Fibroblast of skin of scalp (primary cell): Measurements from ENCODE around the gene CDHR1.
"Not testable (repeated sequence)": the region's sequence is repeated elsewhere in the genome, so short reads cannot be mapped to it uniquely, and the experiment has no call there.

Experiments used
- DNase-seq: peaks from one replicate; pipeline ENCODE4 v3.0.0-alpha.2; 2013

Gene CDHR1

DNA sequence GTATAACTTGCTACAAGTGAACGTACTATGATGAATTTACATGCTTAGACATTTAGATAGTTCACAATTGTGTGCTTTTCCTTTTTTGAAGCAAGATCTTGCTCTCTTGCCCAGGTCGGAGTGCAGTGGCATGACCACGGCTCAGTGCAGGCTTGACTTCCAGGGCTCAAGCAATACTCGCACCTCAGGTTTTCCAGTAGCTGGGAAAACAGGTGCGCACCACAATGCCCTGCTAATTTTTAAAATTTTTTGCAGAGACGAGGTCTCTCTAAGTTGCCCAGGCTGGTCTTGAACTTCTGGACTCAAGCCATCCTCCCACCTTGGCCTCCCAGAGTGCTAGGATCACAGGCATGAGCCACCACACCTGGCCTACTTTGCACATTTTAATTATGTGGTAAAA, 18.9 kb upstream of the CDHR1 start:
- no peak for DNase-seq

DNA sequence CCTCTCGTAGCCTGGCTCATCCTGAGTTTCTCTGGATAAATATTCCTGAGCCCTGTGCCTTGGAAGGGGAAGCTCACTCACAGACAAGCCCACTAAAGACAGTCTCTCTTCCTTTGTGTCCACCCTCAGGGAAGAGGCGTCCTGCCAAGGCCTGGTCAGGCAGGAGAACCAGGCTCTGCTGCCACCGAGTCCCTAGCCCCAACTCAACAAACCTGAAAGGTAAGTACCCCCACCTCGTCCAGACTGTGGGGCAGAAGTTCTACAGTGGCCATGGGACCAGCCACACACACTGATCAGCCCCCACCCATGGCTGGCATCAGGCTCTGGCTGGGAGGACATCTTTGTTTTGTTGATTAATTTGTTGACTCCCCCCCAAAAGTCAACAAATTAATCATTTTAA, 18.0 kb upstream of the CDHR1 start:
- DNase-seq: no peak

DNA sequence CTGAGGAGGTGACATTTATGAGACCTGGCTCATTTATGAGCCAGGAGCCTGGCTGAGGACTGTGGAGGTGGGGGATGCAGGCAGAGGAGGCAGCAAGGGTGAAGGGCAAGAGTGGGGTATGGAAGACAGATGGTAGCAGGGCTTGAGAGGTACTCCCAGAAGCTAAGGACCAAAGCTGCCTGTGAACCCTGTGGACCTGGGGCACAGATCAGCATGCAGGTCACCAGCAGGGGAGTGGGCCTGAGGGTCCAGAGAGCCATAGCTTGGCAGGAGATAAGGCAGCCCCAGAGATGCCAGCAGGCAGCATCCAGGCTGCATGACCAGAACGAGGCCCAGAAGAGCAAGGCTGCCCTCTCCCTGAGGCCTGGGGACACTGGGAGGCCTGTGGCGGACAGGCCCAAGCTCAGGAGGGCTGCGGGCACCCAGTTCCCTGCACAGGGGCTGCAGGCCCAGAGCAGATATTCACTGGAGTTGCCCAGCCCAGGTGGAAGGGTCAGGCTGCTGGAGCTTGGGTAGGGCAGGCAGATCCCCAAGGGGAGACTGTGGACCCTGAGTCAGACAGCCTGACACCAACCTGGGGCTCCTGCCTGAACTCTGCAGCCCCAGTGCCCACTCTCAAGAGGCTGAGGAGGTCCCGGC, 17.4 kb upstream of the CDHR1 start:
- DNase-seq: no peak

DNA sequence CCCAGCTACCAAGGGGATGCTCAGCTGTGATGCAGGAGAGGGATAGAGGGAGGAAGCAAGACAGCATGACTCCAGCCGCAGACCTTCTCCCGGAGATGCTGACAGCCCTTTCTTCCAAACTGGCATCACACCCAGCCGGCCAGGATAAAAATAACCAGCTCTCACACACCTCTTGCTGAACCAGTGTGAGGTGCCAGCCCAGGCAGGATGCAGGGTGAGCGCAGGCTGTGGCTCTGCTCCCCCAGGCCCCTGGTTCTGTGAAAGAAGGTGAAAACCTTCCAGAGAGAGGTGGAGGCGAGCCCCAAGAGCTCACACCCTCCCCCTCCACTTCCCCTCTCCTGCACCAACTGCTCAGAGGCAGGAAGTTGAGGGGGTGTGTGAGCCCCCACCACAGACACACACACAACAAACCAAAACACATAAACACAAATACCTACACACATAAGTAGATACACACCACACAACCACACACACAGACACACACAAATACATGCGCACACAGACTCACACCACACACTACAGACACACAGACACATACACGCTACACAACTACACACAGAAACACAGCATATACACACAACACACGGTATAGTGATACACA, 16.7 kb upstream of the CDHR1 start:
- DNase-seq: no peak

DNA sequence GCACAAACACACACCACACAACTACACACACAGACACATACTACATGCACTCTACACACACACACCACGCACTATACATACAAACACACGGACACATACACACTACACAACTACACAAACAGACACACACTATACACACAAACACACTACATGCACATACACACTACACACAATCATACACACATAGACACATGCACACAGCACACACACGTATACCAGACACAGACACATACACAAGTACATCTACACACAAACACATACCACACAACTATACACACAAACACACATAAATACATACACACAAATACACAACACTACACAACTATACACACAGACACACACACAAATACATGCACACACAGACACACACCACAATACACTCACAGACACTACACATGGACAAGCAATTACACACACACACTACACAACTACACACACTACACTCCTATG, 16.2 kb upstream of the CDHR1 start:
- DNase-seq: no peak

DNA sequence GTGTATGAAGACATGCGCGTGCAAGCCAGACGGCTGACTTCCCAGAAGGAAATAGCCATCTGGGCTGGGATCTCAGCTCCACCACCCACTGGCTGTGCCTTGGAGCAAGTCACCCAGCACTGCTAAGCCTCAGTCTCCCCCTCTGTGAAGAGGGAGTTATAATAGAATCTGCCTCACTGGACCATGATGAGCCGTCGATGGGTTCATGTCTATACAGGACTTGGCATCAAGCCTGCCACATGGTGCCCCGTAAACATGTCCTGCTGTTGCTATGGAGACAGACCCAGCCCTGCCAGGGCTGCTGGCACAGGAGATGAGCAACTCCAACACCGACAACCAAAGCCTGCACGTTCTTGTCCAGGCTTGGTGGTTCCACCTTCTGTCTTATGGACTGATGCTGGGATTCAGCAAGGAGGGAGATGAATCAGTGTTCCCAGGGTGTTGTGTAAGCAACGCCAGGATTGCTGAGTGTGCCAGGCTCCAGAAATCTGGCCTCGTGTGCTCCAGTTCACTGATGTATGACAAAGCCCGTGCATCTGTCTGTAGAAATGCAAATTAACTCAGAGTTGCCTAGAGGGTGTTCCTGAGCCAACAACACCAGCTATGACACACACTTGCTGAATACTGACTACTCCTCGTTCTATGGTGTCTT, 15.2 kb upstream of the CDHR1 start:
- no peak for DNase-seq

DNA sequence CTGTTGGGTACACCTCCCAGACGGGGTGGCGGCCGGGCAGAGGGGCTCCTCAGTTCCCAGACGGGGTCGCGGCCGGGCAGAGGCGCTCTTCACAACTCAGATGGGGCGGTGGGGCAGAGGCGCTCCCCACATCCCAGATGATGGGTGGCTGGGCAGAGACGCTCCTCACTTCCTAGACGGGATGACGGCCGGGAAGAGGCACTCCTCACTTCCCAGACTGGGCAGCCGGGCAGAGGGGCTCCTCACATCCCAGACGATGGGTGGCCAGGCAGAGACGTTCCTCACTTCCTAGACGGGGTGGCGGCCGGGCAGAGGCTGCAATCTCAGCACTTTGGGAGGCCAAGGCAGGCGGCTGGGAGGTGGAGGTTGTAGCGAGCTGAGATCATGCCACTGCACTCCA, 14.0 kb upstream of the CDHR1 start:
- not testable (repeated sequence) for DNase-seq

DNA sequence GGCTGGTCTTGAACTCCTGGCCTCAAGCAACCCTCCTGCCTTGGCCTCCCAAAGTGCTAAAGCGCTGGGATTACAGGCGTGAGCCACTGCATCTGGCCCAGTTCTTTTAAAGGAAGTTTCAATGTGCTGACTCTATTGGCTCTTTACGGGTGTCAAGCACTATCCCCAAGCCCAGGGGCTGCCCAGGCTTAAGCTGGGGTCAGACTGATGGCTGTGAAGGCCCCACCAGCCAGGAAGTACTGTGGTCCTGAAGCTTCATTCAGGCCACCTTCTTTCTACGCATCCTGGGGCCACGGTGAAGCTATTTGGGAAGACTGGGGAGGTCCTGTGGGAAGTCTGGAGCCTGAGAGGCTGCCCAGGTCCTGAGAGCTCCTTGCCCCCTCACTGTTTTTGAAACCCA, 12.7 kb upstream of the CDHR1 start:
- no peak for DNase-seq

DNA sequence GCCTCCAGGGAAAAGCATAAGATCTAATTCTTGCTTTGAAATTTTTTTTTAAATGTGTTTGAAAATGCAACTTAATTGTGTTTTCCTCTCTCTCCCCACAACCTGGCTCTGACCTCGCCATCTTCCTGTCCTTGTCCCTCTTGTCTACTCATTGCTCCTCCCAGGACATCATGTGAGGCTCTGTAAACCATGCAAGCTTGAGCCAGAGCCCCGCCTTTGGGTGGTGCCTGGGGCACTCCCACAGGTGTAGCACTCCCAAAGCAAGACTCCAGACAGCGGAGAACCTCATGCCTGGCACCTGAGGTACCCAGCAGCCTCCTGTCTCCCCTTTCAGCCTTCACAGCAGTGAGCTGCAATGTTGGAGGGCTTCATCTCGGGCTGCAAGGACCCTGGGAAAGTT, 9.8 kb upstream of the CDHR1 start:
- DNase-seq: no peak

DNA sequence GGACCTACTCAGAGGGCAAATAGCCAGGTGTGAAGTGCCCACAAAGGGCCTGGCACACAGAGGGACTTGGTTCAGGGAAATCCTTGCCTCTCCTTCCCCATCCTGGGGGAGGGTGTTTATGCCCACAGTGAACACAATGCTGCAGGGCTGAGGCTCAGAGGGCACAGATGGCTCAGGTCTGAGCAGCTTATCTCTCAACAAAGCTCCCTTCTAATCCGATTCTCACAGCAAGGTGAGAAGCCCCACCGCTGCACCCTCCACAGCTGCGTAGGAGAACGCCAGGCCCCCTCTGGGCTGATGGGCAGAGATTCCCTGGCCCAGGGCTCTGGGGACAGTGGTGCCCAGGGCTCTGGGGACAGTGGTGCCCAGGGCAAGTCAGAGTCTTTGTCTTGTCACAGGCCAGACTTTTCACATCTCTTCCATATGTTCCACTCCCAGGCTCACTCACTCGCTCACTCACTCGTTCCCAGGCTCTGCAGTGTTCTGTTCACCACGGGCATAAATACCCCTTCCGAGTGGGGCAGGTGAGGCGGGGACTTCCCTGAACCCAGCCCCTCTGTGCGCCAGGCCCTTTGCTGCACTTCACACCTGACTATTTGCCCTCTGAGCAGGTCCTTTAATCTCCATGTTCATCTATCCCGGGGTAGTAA, 8.7 kb upstream of the CDHR1 start:
- no peak for DNase-seq

DNA sequence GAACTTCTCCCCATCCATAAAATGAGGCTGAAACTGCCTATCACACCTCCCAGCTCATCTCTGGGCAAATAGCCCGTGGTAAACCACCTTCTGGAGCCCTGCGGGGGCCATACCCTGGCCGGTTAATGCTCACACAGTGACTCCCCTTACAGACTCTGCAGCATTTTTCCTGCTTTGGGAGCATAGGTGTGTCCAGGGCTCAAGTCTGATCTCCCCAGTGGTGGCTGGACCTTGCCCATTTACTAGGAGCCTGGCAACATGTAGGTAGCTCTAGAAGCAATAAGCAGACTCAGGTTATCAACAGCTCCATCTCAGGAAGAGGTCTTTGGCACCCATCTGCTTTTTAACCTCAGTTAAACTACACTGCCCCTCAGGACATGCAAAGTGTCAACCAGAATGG, 5.5 kb upstream of the CDHR1 start:
- no peak for DNase-seq

DNA sequence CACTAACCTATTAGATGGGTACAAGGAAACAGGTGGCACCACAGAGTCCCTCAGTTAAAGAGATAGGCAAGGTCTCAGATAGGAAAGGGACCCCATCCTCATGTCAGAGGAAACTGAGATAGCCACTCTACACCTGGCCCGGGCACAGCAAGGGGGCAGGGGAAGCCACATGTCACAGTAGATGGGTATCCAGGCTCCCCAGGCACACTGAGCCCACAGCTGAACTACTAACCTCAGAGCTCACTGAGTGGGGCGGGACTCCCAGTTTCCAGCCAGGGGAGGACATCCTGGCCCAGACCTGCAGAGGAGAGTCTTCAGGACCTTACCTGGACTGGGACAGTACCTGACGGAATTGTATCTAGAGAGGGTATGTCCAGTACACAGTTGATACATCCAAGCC, 3.7 kb upstream of the CDHR1 start:
- no peak for DNase-seq

DNA sequence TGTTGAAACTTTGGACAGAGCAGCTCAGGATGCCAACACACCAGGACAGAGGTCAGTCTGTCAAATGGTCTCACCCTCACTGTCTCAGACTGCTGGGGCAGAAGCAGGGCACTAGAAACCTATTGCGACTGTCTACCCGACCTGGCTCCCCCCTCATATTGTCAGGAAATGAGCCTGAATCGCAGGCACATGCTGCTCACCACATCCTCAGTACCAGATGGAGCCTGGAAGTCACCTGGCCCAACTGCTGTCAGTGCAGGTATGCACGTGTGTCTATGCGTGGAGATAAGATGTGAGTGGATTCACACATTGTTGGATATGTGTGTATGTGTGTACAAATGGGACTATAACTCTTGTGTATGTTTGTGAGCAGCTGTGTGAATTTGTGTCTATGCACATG, 3.2 kb upstream of the CDHR1 start:
- no peak for DNase-seq

DNA sequence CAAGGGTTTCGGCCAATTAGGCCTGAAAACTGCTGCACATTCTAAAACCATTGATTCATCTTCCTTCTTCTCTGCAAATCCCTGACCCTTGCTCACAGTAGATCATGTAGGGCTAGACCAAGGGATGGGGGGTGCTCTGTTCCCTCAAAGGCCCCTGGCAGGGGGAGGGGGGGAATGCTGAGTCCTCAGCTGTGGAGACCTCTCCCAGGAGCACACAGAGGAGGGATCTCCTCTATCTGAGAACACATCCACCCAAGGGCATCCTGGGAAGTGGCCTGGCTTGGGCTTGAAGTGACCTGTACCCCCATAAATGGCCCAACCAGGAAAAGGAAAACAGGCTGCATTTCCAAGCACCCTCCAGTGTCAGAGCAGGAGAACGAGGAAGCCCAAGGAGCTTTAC, 1.0 kb upstream of the CDHR1 start:
- no peak for DNase-seq

DNA sequence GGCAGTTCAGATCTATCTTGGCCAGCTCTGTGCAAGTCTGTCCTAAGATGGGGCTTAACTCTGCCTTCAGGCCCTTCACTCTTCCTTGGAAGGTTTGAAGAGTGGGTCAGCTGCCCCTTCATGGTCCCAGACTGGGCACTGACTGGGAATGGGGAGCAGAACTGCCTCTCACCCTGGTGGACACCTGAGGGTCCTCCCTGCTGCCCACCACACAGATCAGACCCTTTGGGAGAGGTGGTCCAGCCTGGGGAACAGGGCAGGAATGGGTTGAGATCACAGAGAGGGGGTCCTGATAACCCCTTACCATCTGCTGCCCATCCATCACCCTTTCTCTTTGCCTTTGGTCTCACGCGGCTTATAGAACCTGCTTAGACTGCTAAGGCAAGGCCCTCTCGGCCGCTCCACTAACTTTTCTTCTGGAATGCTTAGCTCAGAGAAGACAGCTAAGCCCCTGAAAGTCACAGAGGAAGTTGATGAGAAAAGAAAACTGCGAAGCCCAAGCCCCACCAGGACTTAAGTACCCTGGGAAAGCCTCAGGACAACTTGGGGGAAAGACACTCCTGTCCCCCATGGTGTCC, 402 bp upstream of the CDHR1 start:
- DNase-seq: no peak

DNA sequence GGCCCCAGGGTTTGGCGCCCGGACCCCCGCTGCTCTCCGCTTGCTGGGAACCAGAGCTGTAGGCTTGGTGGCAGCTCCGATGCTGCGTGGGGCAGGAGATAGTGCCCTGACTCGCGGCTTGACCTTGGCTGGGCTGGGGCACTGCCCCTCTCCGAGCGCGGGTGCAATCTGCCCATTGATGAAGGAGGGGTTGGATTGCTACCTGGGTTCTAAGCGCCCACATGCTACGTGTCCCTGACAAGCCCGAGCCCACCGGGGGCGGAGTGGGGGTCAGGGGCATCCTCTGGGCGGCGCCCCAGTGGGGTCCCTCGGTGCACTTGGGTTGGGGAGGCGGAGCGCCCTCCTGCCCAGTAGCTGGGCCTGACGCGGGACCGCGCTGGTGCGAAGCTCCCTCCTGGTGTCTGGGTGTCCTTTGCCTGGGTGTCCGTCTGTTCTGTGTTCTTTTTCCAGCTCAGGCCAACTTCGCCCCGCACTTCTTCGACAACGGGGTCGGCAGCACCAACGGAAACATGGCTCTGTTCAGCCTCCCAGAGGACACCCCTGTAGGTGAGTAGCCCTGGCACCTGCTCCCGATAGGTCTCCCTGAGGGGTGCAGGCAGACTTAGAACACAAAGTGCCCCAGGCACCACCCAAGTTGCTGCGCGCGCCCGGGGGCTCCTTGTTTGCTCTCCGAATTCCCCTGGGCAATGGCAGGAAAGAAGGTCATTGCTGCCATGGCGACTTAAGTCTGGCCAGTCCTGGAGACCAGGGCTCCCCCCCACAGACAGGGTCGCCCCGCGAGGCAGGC, 900 bp downstream of the CDHR1 start:
- DNase-seq: no peak

DNA sequence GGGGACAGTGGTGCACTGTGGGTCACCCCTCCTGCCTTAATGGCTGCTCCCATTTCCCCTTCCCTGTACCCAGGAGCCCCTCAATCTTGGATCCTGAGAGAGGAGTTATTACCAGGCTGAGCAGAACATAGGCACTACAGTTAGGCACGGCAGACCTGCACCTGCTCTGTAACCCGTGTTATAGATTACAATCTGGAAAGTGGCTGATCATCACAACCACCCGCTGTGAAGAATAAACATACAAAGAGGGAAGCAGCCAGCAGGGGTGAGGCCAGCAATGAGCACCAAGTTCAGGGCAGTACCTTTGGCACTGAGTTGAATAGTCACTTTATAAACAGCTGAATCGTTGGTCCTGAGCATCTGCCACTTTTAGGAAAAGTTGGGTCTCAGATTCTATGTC, 1.7 kb downstream of the CDHR1 start:
- DNase-seq: no peak

DNA sequence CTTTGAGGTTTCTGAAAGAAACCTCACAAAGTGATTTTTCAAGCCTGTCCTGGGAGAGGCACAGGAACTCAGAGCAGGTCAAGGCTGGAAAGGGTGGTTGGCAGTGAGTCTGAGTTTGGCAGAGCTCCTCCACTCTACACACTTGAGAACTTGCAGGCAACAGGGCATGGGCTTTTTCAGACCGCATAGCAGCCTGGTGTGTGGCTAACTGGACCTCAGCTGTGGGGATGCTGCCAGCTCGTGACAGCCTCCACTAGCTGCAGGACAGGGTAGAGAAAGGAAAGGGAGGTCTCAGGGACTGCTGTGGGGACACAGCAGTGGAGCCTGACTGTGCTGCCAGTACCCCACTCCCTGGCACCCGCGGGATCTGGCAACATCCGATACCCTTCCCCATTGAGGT, 2.6 kb downstream of the CDHR1 start:
- DNase-seq: no peak

DNA sequence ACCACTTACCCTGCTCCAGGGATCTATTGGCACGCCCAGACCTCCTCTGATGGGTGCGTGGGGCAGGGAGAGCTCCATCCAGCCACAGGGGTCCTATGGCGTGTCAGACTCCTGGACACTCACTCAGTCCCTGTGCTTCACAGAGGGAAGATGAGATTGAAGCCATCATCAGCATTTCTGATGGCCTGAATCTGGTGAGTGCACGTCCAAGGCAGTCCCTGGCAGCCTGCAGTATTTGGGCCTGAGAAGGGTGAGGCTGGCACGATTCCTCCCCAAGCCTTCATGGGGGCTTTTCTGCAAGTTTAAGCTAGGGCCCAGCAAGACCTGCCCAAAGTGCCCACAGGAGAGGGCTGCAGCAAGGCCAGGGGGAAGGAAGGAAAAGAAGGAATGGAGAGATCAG, 3.3 kb downstream of the CDHR1 start:
- no peak for DNase-seq

DNA sequence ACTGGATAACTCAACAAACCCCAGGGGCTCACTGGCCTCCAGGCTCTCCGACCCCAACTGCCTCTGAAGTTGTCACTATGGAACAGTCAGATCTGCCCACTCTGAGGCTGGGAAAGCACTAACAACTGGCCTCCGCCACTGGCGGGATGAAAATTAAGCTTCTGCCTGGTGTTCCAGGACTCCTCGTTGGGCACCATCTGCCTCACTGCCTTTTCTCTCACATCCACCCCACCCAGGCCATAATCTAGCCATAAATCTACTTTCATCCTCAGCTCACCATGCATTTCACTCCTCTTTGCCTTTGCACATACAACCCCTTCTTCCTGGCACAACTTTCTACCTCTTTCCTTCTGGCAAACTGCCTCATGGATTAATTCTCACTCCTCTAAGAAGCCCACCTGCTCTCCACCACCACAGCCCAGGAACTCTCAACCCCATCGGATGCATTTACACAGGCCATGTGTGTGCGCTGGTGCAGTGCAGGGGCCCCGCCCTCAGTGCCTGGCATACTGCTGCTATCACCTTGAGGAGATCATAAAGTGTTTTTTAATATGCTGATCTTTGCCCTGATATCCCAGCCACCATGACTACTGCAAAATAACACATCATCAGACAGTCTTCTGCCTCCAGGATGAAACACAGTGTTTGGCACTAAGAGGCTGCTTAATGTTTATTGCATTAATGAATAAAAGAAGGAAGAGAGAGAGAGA, 4.0 kb downstream of the CDHR1 start:
- no peak for DNase-seq

DNA sequence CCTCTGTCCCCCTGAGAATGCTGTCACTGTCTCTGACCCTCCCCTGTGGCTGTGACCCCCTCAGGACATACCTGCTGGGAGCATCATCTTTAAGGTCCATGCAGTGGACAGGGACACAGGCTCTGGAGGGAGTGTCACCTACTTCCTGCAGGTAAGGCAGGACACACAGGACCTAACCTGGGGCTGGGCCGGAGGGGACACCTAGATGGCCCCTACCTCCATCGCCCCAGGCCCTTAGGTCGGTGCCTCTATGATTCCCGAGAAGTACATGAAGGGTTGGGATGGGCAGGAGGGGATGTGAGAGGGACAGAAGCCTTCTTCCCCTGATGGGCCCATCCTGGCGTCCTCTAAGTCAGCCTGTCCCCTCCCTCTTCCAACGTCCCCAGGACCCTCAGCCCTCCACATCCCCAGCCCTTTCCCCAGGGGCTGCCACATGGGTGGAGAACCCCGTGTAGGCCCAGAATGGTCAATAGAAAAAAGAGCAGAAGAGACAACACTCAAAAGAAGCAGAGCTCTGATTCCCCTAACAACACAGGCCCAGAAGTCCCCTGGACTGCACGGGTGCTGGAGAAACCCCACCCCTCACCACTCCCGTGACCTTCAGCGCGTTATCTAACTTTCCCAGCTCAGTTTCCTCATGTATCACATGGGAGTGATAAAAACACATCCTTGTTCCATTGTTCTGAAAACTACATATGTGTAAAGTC, 6.4 kb downstream of the CDHR1 start:
- DNase-seq: no peak
